ENCODE results near the gene PFKFB3.

DNA sequence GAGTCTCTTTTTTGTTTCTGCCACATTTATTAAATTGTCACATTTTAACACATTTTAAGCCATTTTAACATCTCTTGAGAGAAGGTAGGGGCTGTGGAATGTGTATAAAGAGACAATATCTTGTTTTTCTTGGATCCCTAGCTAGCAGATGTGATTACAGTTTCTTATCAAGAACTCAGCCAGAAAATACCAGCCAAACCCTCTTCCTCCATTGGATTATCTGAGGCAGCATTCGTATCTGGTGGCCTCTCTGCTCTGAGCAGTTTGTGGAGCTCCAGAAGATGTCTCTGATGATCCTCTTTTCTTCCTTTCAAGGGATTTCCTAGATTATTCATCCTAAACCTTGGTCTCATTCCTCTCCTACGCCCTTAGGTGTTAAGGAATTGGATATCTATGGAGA is 35.3 kb upstream of the PFKFB3 start:
- TF ChIP-seq, protein P1, sequence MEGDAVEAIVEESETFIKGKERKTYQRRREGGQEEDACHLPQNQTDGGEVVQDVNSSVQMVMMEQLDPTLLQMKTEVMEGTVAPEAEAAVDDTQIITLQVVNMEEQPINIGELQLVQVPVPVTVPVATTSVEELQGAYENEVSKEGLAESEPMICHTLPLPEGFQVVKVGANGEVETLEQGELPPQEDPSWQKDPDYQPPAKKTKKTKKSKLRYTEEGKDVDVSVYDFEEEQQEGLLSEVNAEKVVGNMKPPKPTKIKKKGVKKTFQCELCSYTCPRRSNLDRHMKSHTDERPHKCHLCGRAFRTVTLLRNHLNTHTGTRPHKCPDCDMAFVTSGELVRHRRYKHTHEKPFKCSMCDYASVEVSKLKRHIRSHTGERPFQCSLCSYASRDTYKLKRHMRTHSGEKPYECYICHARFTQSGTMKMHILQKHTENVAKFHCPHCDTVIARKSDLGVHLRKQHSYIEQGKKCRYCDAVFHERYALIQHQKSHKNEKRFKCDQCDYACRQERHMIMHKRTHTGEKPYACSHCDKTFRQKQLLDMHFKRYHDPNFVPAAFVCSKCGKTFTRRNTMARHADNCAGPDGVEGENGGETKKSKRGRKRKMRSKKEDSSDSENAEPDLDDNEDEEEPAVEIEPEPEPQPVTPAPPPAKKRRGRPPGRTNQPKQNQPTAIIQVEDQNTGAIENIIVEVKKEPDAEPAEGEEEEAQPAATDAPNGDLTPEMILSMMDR (IDR thresholded peaks at IDR 0.05 in 8 of 11, conservative IDR thresholded peaks at IDR 0.05 in 3 of 11), result no peak
- TF ChIP-seq POLR2A (IDR thresholded peaks at IDR 0.05), result no peak

Measured in spleen (tissue), 7 donors.